K562 (cell line): ENCODE measurements around the gene SULT1A1. TPM values are rescaled to one million over a fixed set of nuclear protein-coding genes. Genes with fewer than 3 reads are reported as not detected.

Experiments used
- ATAC-seq: fragments of 200-7000 bp; cut with Tn5 transposase; 3 replicates; pipeline ENCODE4 v1.9.1; 2020; ENCODE audit warnings: moderate library complexity
- BruUV-seq: library from RNA; stranded (reverse); fragments of 400-500 nt; replicated peaks from 2 replicates; lab custom pipeline; 2021; lab: Mats Ljungman, UMichigan
- CTCF ChIA-PET: fragments of 300-600 bp; formaldehyde crosslinking; extraction: SDS; loops from one replicate; lab custom pipeline; 2021; ENCODE audit warnings: low intra/inter-chr PET ratio; lab: Yijun Ruan, JAX
- POLR2A ChIA-PET: fragments of 300-600, 350-650 bp; sonication (Branson Sonifier 250); formaldehyde crosslinking; extraction: SDS; loops from one replicate; lab custom pipeline; 2021; ENCODE audit warnings: antibody characterized with exemption, inconsistent platforms; lab: Yijun Ruan, JAX
- DNase-seq, 4 experiments: peaks; one replicate each; pipeline versions ENCODE4 v3.0.0 to v3.0.0-alpha.2; 2011 to 2018; ENCODE audit warnings: low spot score in 3 of 4, mixed read lengths in 3 of 4; ENCODE audit errors: extremely low read depth in 1 of 4
- FAIRE-seq: peaks from 2 replicates; lab custom pipeline; 2011; peaks lifted over from hg19 to GRCh38; lab: Jason Lieb, UNC
- H2AFZ ChIP-seq: 2 replicates; pipeline ENCODE4 v1.6.0; 2011; ENCODE audit warnings: low read depth, low read length, control low read depth, inconsistent platforms
- H3K27ac ChIP-seq: fragments of 200-600 bp; 3 replicates; pipeline ENCODE4 v1.8.0; 2011; ENCODE audit warnings: low read depth, mild to moderate bottlenecking, control low read depth, inconsistent platforms, low read length, moderate library complexity, mixed read lengths; ENCODE audit errors: extremely low read depth
- H3K27me3 ChIP-seq, 2 experiments: fragments of 300-600 bp in 1 of 2; 2 replicates in 1 of 2; 3 replicates in 1 of 2; pipeline versions ENCODE4 v1.6.0 to v1.8.0; 2011; ENCODE audit warnings: inconsistent platforms in 2 of 2, low read length in 2 of 2, mild to moderate bottlenecking in 1 of 2, mixed read lengths in 1 of 2, moderate library complexity in 1 of 2; ENCODE audit not compliant: control insufficient read depth in 2 of 2, insufficient read depth in 2 of 2
- H3K36me3 ChIP-seq: fragments of 300-600 bp; 3 replicates; pipeline ENCODE4 v1.8.0; 2011; ENCODE audit warnings: mild to moderate bottlenecking, low read length, inconsistent platforms; ENCODE audit not compliant: control insufficient read depth, insufficient read depth
- H3K4me1 ChIP-seq, 2 experiments: fragments of 200-600 bp in 1 of 2; replicated peaks in 1 of 2; 2 replicates in 1 of 2; 3 replicates in 1 of 2; pipeline versions ENCODE4 v1.5.1 to v1.8.0; 2011; ENCODE audit warnings: inconsistent platforms in 2 of 2, low read length in 2 of 2, mild to moderate bottlenecking in 1 of 2, mixed read lengths in 1 of 2, moderate library complexity in 1 of 2; ENCODE audit not compliant: control insufficient read depth in 2 of 2, insufficient read depth in 2 of 2
- H3K4me2 ChIP-seq: 2 replicates; pipeline ENCODE4 v1.6.1; 2011; ENCODE audit warnings: low read length, control low read depth, inconsistent platforms, mixed read lengths; ENCODE audit not compliant: insufficient read depth
- H3K4me3 ChIP-seq: fragments of 200-600 bp; sonication (generic), shearing (Covaris generic); 2 replicates; pipeline ENCODE4 v1.5.1; 2016; ENCODE audit warnings: control low read depth, inconsistent platforms
- H3K79me2 ChIP-seq: fragments of 200-600 bp; 3 replicates; pipeline ENCODE4 v1.8.0; 2011; ENCODE audit warnings: low read length, inconsistent platforms; ENCODE audit not compliant: control insufficient read depth, insufficient read depth
- H3K9ac ChIP-seq, 2 experiments: 2 replicates each; pipeline versions ENCODE4 v1.6.0 to v1.6.1; 2011; ENCODE audit warnings: low read depth in 2 of 2, low read length in 2 of 2, control low read depth in 1 of 2, inconsistent platforms in 1 of 2, mild to moderate bottlenecking in 1 of 2, mixed read lengths in 1 of 2; ENCODE audit not compliant: insufficient read depth in 1 of 2
- H3K9me1 ChIP-seq: one replicate; pipeline ENCODE4 v1.6.0; 2011; ENCODE audit warnings: inconsistent platforms, mild to moderate bottlenecking, low read length, moderate library complexity; ENCODE audit not compliant: control insufficient read depth, insufficient read depth
- H3K9me3 ChIP-seq: replicated peaks from 2 replicates; pipeline ENCODE4 v1.5.1; 2011; ENCODE audit warnings: low read depth, low read length, inconsistent platforms; ENCODE audit not compliant: control insufficient read depth, insufficient read depth
- H4K20me1 ChIP-seq: replicated peaks from 2 replicates; pipeline ENCODE4 v1.6.1; 2011; ENCODE audit warnings: low read length, inconsistent platforms, mixed read lengths; ENCODE audit not compliant: control insufficient read depth, insufficient read depth
- POLR2AphosphoS2 ChIP-seq: IDR thresholded peaks from 2 replicates; pipeline ENCODE4 v1.6.1; 2012; ENCODE audit warnings: low read length, improper control_type of control experiment
- POLR2G ChIP-seq: fragments of 200-400 bp; formaldehyde crosslinking; IDR thresholded peaks from 2 replicates; pipeline ENCODE4 v1.6.1; 2017; ENCODE audit warnings: low read depth, mild to moderate bottlenecking, antibody characterized with exemption, low read length, moderate library complexity
- WGBS: fragments of 100-300 bp; shearing (Covaris generic); methylation state at CpG from one replicate; pipeline ENCODE4 v1.1.6; 2016; ENCODE audit warnings: low coverage, mixed read lengths; ENCODE audit not compliant: insufficient coverage; ENCODE audit errors: missing lambda C conversion rate; 5-methylcytosine and 5-hydroxymethylcytosine counted together
- in situ Hi-C: fragments of 300-500 bp; cut with MboI; formaldehyde crosslinking; loops from 4 replicates; pipeline ENCODE4 v1.15.0; 2018; ENCODE audit warnings: inconsistent platforms, mixed read lengths
- intact Hi-C: fragments of 100-400 bp; cut with micrococcal nuclease; formaldehyde crosslinking; loops from 2 replicates; pipeline ENCODE4 v1.14.2; 2022
- polyA plus RNA-seq, 8 experiments: library from polyadenylated mRNA; depleted of rRNA in 4 of 8; stranded (reverse) in 5 of 8; unstranded in 3 of 8; fragments of >200 nt; fragmentation: Nextera tagmentation in 2 of 8; fragmentation: Illumina TruSeq in 1 of 8; extraction: Ambion mirVana in 2 of 8; extraction: Trizol in 1 of 8; gene quantifications; 2 replicates each; pipeline versions ENCODE4 v1.2.1 to v1.2.3, GENCODE V29; 2011 to 2014; ENCODE audit warnings: inconsistent platforms in 1 of 8, missing spikeins in 1 of 8
- total RNA-seq, 7 experiments: library from RNA; depleted of rRNA in 6 of 7; stranded (reverse); fragments of >200 nt in 6 of 7; fragmentation: Illumina TruSeq in 2 of 7; extraction: Trizol in 2 of 7; gene quantifications; 2 replicates each; pipeline versions ENCODE4 v1.2.1 to v1.2.3, GENCODE V29; 2011 to 2021; ENCODE audit warnings: low replicate concordance in 1 of 7
- TF ChIP-seq, protein P1 (sequence below), 2 experiments: IDR thresholded peaks; 2 replicates each; pipeline ENCODE4 v1.6.1; 2012; ENCODE audit warnings: improper control_type of control experiment in 2 of 2, low read depth in 2 of 2, low read length in 2 of 2, borderline replicate concordance in 1 of 2

SULT1A1 gene
- total and polyA plus RNA-seq, 9 of the 15 experiments (the other 6 are each of a cell fraction or from before 2014, with no cell fraction given), result 3.4 to 30.1 (median 16.6) TPM

GRCh38 chr16:28592979-28593553 lies 16.8 kb downstream of the SULT1A1 start:
- CTCF ChIA-PET, result no interaction called here
- ATAC-seq, result no peak
- intact Hi-C loops, result no loop called here
- FAIRE-seq, result no peak
- in situ Hi-C loops, result no loop called here
- no peak overlapping the region for H2AFZ ChIP-seq
- no TSS peak for BruUV-seq
- TF ChIP-seq POLR2AphosphoS2 (0 out of 2 replicates have a peak, but pooled peaks have one; percentile 48), POLR2G (0 out of 2 replicates have a peak, but pooled peaks have one; percentile 14)
- TF ChIP-seq, protein P1, sequence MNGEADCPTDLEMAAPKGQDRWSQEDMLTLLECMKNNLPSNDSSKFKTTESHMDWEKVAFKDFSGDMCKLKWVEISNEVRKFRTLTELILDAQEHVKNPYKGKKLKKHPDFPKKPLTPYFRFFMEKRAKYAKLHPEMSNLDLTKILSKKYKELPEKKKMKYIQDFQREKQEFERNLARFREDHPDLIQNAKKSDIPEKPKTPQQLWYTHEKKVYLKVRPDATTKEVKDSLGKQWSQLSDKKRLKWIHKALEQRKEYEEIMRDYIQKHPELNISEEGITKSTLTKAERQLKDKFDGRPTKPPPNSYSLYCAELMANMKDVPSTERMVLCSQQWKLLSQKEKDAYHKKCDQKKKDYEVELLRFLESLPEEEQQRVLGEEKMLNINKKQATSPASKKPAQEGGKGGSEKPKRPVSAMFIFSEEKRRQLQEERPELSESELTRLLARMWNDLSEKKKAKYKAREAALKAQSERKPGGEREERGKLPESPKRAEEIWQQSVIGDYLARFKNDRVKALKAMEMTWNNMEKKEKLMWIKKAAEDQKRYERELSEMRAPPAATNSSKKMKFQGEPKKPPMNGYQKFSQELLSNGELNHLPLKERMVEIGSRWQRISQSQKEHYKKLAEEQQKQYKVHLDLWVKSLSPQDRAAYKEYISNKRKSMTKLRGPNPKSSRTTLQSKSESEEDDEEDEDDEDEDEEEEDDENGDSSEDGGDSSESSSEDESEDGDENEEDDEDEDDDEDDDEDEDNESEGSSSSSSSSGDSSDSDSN (IDR thresholded peaks at IDR 0.05; ENCODE audit: borderline replicate concordance in 1 of 2, low read depth in 2 of 2, low read length in 2 of 2), result no peak
- TF ChIP-seq, all 486 proteins: peak for 2
- H3K36me3 ChIP-seq, result peaks cover 25% of the 10 kb centered on the region; the same call in 2 of the 3 replicates
- H3K4me3 ChIP-seq, result no peak overlapping the region
- peaks cover 9 to 22% of the 10 kb centered on the region in 2 experiments for H3K4me1 ChIP-seq
- POLR2A ChIA-PET, result interaction anchor here (1.0 to 1.1 kb wide), 2 partner anchors 10 to 39 kb away, joined by 3 read pairs; no protein-coding TSS in a partner anchor
- peaks cover 4% of the 10 kb centered on the region for H3K9me1 ChIP-seq
- DNase-seq, result no peak
- H3K9ac ChIP-seq, result no peak overlapping the region
- 78% methylated on average over 13 of the region's 13 CpGs for WGBS
- H3K9me3 ChIP-seq, result no peaks in the 10 kb centered on the region
- no peak overlapping the region for H3K27ac ChIP-seq
- no peak overlapping the region for H3K4me2 ChIP-seq
- H3K27me3 ChIP-seq, result no peaks in the 10 kb centered on the region
- no peaks in the 10 kb centered on the region for H4K20me1 ChIP-seq
- H3K79me2 ChIP-seq, result no peaks in the 10 kb centered on the region
